GM12878 (cell line): Measurements from ENCODE around the gene CEP131. TPM values are rescaled to one million over a fixed set of nuclear protein-coding genes. Genes with fewer than 3 reads are reported as not detected.

Experiments used
- ATAC-seq: fragments of 200-7000 bp; cut with Tn5 transposase; 3 replicates; pipeline ENCODE4 v1.9.1; 2020; ENCODE audit warnings: mild to moderate bottlenecking, moderate library complexity
- BruUV-seq: library from RNA; stranded (reverse); fragments of 400-500 nt; replicated peaks from 2 replicates; lab custom pipeline; 2021; lab: Mats Ljungman, UMichigan
- CTCF ChIA-PET: fragments of 300-600 bp; sonication (Branson Sonifier 250); formaldehyde crosslinking; extraction: SDS; loops from one replicate; lab custom pipeline; 2021; ENCODE audit warnings: inconsistent platforms; lab: Yijun Ruan, JAX
- POLR2A ChIA-PET: fragments of 350-600 bp; formaldehyde crosslinking; extraction: SDS; loops from one replicate; lab custom pipeline; 2021; ENCODE audit warnings: inconsistent platforms; lab: Charles Lee
- RAD21 ChIA-PET: fragments of 300-600 bp; sonication (Branson Sonifier 250); formaldehyde crosslinking; loops from one replicate; lab custom pipeline; 2023; ENCODE audit warnings: antibody characterized with exemption; ENCODE audit not compliant: unreplicated experiment; lab: Charles Lee
- SMC1A ChIA-PET: fragments of 300-600 bp; sonication (Branson Sonifier 250); formaldehyde crosslinking; loops from one replicate; lab custom pipeline; 2023; ENCODE audit not compliant: unreplicated experiment, uncharacterized antibody; lab: Charles Lee
- DNase-seq: peaks from one replicate; pipeline ENCODE4 v3.0.0-alpha.2; 2011; ENCODE audit warnings: low read depth, low spot score
- FAIRE-seq: peaks from 3 replicates; lab custom pipeline; 2011; peaks lifted over from hg19 to GRCh38; lab: Jason Lieb, UNC
- H2AFZ ChIP-seq: 2 replicates; pipeline ENCODE4 v1.6.0; 2011; ENCODE audit warnings: low read depth, low read length, control low read depth; ENCODE audit not compliant: control insufficient read depth
- H3K27ac ChIP-seq: 2 replicates; pipeline ENCODE4 v1.5.1; 2011; ENCODE audit warnings: control low read depth; ENCODE audit not compliant: control insufficient read depth, insufficient read depth
- H3K27me3 ChIP-seq, 2 experiments: replicated peaks in 1 of 2; 2 replicates each; pipeline versions ENCODE4 v1.6.0 to v1.6.1; 2011; ENCODE audit warnings: low read length in 1 of 2; ENCODE audit not compliant: control insufficient read depth in 2 of 2, insufficient read depth in 2 of 2
- H3K36me3 ChIP-seq, 2 experiments: 2 replicates each; pipeline ENCODE4 v1.5.1; 2011; ENCODE audit warnings: low read length in 1 of 2; ENCODE audit not compliant: control insufficient read depth in 2 of 2, insufficient read depth in 2 of 2
- H3K4me1 ChIP-seq: 2 replicates; pipeline ENCODE4 v1.6.1; 2011; ENCODE audit warnings: mild to moderate bottlenecking, low read length, moderate library complexity, mixed read lengths; ENCODE audit not compliant: control insufficient read depth, insufficient read depth
- H3K4me2 ChIP-seq: 2 replicates; pipeline ENCODE4 v1.6.0; 2011; ENCODE audit warnings: control low read depth; ENCODE audit not compliant: control insufficient read depth, insufficient read depth
- H3K4me3 ChIP-seq: fragments of 200-600 bp; sonication (generic); 2 replicates; pipeline ENCODE4 v1.5.1; 2016
- H3K79me2 ChIP-seq: 2 replicates; pipeline ENCODE4 v1.6.0; 2011; ENCODE audit warnings: low read length; ENCODE audit not compliant: control insufficient read depth, insufficient read depth
- H3K9ac ChIP-seq: 2 replicates; pipeline ENCODE4 v1.8.0; 2011; ENCODE audit warnings: low read length, control low read depth, mixed read lengths; ENCODE audit not compliant: control insufficient read depth, insufficient read depth
- H3K9me3 ChIP-seq: replicated peaks from 3 replicates; pipeline ENCODE4 v1.5.1; 2011; ENCODE audit warnings: mild to moderate bottlenecking, low read length; ENCODE audit not compliant: control insufficient read depth, insufficient read depth
- H4K20me1 ChIP-seq: 2 replicates; pipeline ENCODE4 v1.6.0; 2011; ENCODE audit not compliant: control insufficient read depth, insufficient read depth
- ASH2L ChIP-seq: fragments of 300-600, 200-600 bp; sonication (generic); IDR thresholded peaks from 2 replicates; pipeline ENCODE4 v1.6.1; 2017; ENCODE audit warnings: low read depth, mild to moderate bottlenecking, borderline replicate concordance
- BACH1 ChIP-seq: fragments of 450-650 bp; IDR thresholded peaks from 2 replicates; pipeline ENCODE4 v1.6.1; 2017; ENCODE audit warnings: mild to moderate bottlenecking, borderline replicate concordance
- GATAD2B ChIP-seq: fragments of 450-650 bp; conservative IDR thresholded peaks from 2 replicates; pipeline ENCODE4 v1.6.1; 2017; ENCODE audit warnings: low read depth, mild to moderate bottlenecking, moderate library complexity
- IKZF1 ChIP-seq: fragments of 450-650 bp; conservative IDR thresholded peaks from 2 replicates; pipeline ENCODE4 v1.6.1; 2017; ENCODE audit warnings: antibody characterized with exemption, mild to moderate bottlenecking
- IRF5 ChIP-seq: fragments of 450-650 bp; IDR thresholded peaks from 2 replicates; pipeline ENCODE4 v1.6.1; 2017; ENCODE audit warnings: borderline replicate concordance
- KLF5 ChIP-seq: fragments of 450-650 bp; IDR thresholded peaks from 2 replicates; pipeline ENCODE4 v1.6.1; 2014; ENCODE audit warnings: mild to moderate bottlenecking; ENCODE audit not compliant: partially characterized antibody
- MTA2 ChIP-seq: fragments of 450-650 bp; IDR thresholded peaks from 2 replicates; pipeline ENCODE4 v1.6.1; 2016; ENCODE audit warnings: low read depth, mild to moderate bottlenecking, moderate library complexity
- NFIC ChIP-seq: IDR thresholded peaks from 2 replicates; pipeline ENCODE4 v1.6.1; 2012; ENCODE audit warnings: low read depth, mild to moderate bottlenecking, inconsistent platforms, low read length, moderate library complexity
- NRF1 ChIP-seq: conservative IDR thresholded peaks from 2 replicates; pipeline ENCODE4 v1.6.1; 2011; ENCODE audit warnings: mild to moderate bottlenecking, low read depth, low read length, improper control_type of control experiment
- PML ChIP-seq: IDR thresholded peaks from 2 replicates; pipeline ENCODE4 v1.6.1; 2012; ENCODE audit warnings: low read length, inconsistent platforms
- SKIL ChIP-seq: fragments of 450-650 bp; IDR thresholded peaks from 2 replicates; pipeline ENCODE4 v1.6.1; 2017; ENCODE audit warnings: mild to moderate bottlenecking, low read depth, inconsistent platforms; ENCODE audit not compliant: poor library complexity, severe bottlenecking
- STAT3 ChIP-seq: IDR thresholded peaks from 2 replicates; pipeline ENCODE4 v1.6.1; 2011; ENCODE audit warnings: low read depth, low read length, improper control_type of control experiment
- ZNF207 ChIP-seq: fragments of 450-650 bp; IDR thresholded peaks from 2 replicates; pipeline ENCODE4 v1.6.1; 2014; ENCODE audit warnings: antibody characterized with exemption, mild to moderate bottlenecking, borderline replicate concordance
- ZZZ3 ChIP-seq: IDR thresholded peaks from 2 replicates; pipeline ENCODE4 v1.6.1; 2011; ENCODE audit warnings: low read depth; ENCODE audit not compliant: control insufficient read depth, insufficient read length
- WGBS: methylation state at CpG from one replicate; pipeline ENCODE4 v1.1.6; 2016; ENCODE audit warnings: low lambda C conversion rate; ENCODE audit not compliant: insufficient replicate concordance, insufficient coverage; ENCODE audit errors: missing lambda C conversion rate; 5-methylcytosine and 5-hydroxymethylcytosine counted together
- in situ Hi-C: fragments of 300-500 bp; cut with MboI; formaldehyde crosslinking; loops from 9 replicates; pipeline ENCODE4 v1.14.3; 2018; ENCODE audit warnings: mixed read lengths
- intact Hi-C: fragments of 100-400 bp; cut with micrococcal nuclease; formaldehyde crosslinking; loops from one replicate; pipeline ENCODE4 v1.14.2; 2022; ENCODE audit not compliant: unreplicated experiment
- polyA plus RNA-seq, 11 experiments: library from polyadenylated mRNA; depleted of rRNA in 4 of 11; unstranded in 6 of 11; stranded (reverse) in 5 of 11; fragments of >200 nt; fragmentation: Nextera tagmentation in 4 of 11; fragmentation: Illumina TruSeq in 1 of 11; extraction: Ambion mirVana in 4 of 11; extraction: Trizol in 1 of 11; gene quantifications; 1 replicate in 1 of 11; 2 replicates in 10 of 11; pipeline versions ENCODE4 v1.2.1 to v1.2.3, GENCODE V29; 2011 to 2016; ENCODE audit warnings: inconsistent platforms in 2 of 11, missing spikeins in 2 of 11, low read depth in 1 of 11
- total RNA-seq, 4 experiments: library from RNA; depleted of rRNA in 3 of 4; stranded (reverse); fragments of >200 nt in 3 of 4; fragmentation: Illumina TruSeq in 1 of 4; extraction: Trizol in 1 of 4; gene quantifications; 2 replicates each; pipeline versions ENCODE4 v1.2.1 to v1.2.3, GENCODE V29; 2013 to 2021
- TF ChIP-seq, protein P1 (sequence below): IDR thresholded peaks from 2 replicates; pipeline ENCODE4 v1.6.1; 2011; ENCODE audit warnings: mild to moderate bottlenecking, low read depth, low read length, moderate library complexity; ENCODE audit not compliant: insufficient replicate concordance

Gene CEP131
- total and polyA plus RNA-seq, 10 of the 15 experiments (the other 5 are each of a cell fraction or from before 2014, with no cell fraction given), result 0.05 to 17.3 (median 6.7) TPM

- TF ChIP-seq STAT3, result no peak
- TF ChIP-seq IRF5, result no peak
- TF ChIP-seq IKZF1, result peak; percentile 10; the same call in 1 of the 2 replicates
- TF ChIP-seq PML, result no peak
- peak; percentile 70 for TF ChIP-seq BACH1
- TF ChIP-seq NFIC, result no peak
These were observed 202 bp downstream of the CEP131 start (continued) for GRCh38 chr17:81222620-81222905.

- Histone ChIP-seq H2AFZ (peak overlapping the region; percentile 18), H3K4me1 (peaks cover 9% of the 10 kb centered on the region), H3K27ac (peak overlapping the region; percentile 43; the same call in 1 of the 2 replicates), H3K4me3 (peak overlapping the region; percentile 96), H3K4me2 (peak overlapping the region; percentile 93), H3K9ac (peak overlapping the region; percentile 62), H3K36me3 (no peaks in the 10 kb centered on the region), H3K9me3 (no peaks in the 10 kb centered on the region), H3K79me2 (peaks cover 3% of the 10 kb centered on the region), H4K20me1 (no peaks in the 10 kb centered on the region), H3K27me3 (no peaks in the 10 kb centered on the region)
- ATAC-seq (peak; percentile 2), DNase-seq (no peak), FAIRE-seq (no peak)
- in situ Hi-C loops (no loop called here), intact Hi-C loops (no loop called here)
- TF ChIP-seq ZNF207, result no peak
- TF ChIP-seq KLF5, result no peak
- TF ChIP-seq PML, result no peak
- TF ChIP-seq SKIL, result no peak
- TF ChIP-seq MTA2, result no peak
- TF ChIP-seq, protein P1, sequence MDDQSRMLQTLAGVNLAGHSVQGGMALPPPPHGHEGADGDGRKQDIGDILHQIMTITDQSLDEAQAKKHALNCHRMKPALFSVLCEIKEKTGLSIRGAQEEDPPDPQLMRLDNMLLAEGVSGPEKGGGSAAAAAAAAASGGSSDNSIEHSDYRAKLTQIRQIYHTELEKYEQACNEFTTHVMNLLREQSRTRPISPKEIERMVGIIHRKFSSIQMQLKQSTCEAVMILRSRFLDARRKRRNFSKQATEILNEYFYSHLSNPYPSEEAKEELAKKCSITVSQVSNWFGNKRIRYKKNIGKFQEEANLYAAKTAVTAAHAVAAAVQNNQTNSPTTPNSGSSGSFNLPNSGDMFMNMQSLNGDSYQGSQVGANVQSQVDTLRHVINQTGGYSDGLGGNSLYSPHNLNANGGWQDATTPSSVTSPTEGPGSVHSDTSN, result no peak
- no peak for TF ChIP-seq NRF1
- no peak for TF ChIP-seq GATAD2B
- no peak for TF ChIP-seq ZZZ3
- no peak for TF ChIP-seq ASH2L
- 38% methylated on average over 16 of the region's 24 CpGs for WGBS
- no TSS peak for BruUV-seq
- ChIA-PET SMC1A (interaction anchor here (0.6 to 1.1 kb wide), 3 partner anchors 10 to 263 kb away, joined by 3 read pairs; no protein-coding TSS in a partner anchor), CTCF (interaction anchor here (0.7 to 1.3 kb wide), 5 partner anchors 11 to 70 kb away, joined by 3 to 4 read pairs (median 3); partner anchors contain the start of genes NDUFAF8 and TEPSIN), POLR2A (interaction anchor here (1.3 kb wide), 2 partner anchors 17 to 73 kb away, joined by 8 to 18 read pairs; partner anchors contain the start of genes NDUFAF8, SLC38A10 and TEPSIN), RAD21 (interaction anchor here (0.9 to 1.2 kb wide), 2 partner anchors 18 to 293 kb away, joined by 3 to 18 read pairs; partner anchors contain the start of genes NDUFAF8 and TEPSIN)
These were observed 734 bp downstream of the CEP131 start for GRCh38 chr17:81221842-81222619.
